OCI-LY7 (cell line): ENCODE measurements around the gene HOXC4.

Experiments used
- CTCF ChIP-seq: fragments of 200-600 bp; sonication (generic); conservative IDR thresholded peaks from 2 replicates; pipeline ENCODE4 v1.5.1; 2014; ENCODE audit warnings: mild to moderate bottlenecking, antibody characterized with exemption, low read length, moderate library complexity, mixed read lengths
- EZH2phosphoT487 ChIP-seq: fragments of 200-600 bp; sonication (generic); IDR thresholded peaks from 2 replicates; pipeline ENCODE4 v1.6.1; 2018; ENCODE audit warnings: low read depth, borderline replicate concordance, mild to moderate bottlenecking, mixed run types, antibody characterized with exemption, low read length, moderate library complexity, mixed read lengths

GRCh38 chr12:54004841-54005530 is 48.6 kb upstream of the HOXC4 start:
- TF ChIP-seq CTCF (no peak), EZH2phosphoT487 (no peak)
